HG03095 (cell line): ENCODE measurements around the gene SLC30A9.

Source experiments
- ATAC-seq: cut with Tn5 transposase; IDR thresholded peaks from one replicate; pipeline ENCODE4 v1.9.1; 2021; ENCODE audit warnings: moderate library complexity; ENCODE audit not compliant: unreplicated experiment

The SLC30A9 gene

GRCh38 chr4:41998019-41998418 is 7.7 kb downstream of the SLC30A9 start:
- ATAC-seq: no peak

DNA sequence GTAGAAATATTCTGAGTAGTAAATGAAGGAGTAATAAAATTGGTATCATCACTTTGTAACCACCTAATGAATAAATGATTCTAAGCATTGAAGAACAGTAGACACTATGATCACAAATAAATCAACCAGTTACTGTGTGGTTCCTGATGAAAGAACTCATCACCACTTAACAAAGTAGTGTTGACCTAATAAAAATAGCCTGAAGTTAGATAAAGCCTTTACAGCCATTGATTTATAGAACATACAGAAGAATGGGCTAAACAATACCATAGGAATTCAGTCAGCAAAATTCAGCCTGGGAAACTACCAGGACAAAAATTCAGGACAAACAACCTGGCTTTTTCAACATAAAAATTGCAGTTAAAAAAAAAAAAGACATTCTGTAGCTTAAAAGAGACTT is 9.0 kb downstream of the SLC30A9 start:
- no peak for ATAC-seq

DNA sequence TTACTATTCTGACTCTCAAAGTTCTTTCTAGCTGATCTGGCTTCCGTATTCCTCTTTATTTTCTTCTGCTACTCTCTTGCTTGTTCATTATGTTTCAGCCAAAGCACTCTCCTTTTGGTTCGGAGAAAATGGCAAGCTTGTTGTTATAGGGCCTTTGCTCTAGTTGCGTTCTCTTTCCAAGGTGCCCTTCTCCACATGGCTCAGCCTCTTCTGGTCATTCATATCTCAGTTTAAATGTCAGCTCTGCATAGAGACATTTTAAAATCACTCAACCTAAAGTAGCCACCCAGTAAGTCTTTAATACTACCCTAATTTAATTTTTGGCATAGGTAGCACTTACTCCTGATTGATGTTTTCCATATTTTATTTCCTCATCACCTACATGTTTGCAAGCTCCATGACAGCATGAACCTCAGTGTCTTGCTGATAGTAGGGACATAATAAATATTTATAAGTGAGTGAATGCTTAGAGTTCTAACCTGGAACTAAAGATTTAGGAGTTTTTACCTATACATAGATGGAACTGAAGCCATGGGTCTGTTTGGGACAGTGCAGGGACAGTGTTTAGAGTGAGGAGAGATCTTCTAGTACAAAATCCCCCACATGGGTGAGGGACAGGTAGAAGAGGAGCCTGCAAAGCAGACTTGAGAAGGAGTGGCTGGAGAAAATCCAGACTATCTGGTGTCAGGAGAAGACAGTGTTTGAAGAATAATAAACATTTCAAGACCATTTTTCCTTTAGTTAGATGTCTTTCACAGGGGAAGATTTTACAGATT is 17.9 kb downstream of the SLC30A9 start:
- ATAC-seq: no peak

DNA sequence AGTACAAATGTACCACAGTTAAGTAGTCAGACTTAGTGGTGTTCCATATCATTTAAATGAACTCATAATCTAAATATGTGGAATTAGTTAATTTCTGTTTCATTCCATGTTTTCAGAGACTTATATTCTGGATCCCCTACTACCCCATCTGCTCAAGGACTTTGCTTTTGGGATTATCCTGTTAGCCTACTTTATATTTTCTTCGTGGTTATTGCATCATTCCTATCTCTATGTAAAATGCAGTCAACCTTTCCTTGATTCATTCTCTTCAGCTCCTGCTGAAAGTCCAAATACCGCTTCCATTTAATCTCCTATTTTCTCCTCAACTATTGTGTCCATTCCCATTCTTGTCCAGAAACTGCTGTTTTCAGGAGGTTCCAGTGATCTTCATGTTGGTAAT is 25.1 kb downstream of the SLC30A9 start:
- ATAC-seq: no peak

- no peak for ATAC-seq
Measured at GRCh38 chr4:42018451-42018850, 28.1 kb downstream of the SLC30A9 start.

DNA sequence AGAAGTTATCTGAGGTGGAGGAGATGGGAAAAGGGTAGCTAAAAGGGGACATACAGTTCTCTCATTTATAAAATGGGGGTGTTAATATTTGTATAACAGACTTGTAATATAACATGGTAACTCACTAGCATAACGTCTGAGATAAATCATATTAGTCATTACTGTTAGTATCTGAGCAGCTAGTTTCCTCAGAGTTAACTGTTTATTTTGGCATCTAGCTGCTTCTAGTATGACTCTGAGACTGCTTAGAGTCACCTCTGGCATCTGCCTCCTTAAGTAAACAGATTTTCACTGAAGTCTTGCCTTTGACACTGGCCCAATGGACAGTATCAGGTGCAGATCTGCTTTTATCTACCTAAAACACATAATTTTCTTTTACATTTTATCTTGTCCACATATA is 58.1 kb downstream of the SLC30A9 start:
- no peak for ATAC-seq

DNA sequence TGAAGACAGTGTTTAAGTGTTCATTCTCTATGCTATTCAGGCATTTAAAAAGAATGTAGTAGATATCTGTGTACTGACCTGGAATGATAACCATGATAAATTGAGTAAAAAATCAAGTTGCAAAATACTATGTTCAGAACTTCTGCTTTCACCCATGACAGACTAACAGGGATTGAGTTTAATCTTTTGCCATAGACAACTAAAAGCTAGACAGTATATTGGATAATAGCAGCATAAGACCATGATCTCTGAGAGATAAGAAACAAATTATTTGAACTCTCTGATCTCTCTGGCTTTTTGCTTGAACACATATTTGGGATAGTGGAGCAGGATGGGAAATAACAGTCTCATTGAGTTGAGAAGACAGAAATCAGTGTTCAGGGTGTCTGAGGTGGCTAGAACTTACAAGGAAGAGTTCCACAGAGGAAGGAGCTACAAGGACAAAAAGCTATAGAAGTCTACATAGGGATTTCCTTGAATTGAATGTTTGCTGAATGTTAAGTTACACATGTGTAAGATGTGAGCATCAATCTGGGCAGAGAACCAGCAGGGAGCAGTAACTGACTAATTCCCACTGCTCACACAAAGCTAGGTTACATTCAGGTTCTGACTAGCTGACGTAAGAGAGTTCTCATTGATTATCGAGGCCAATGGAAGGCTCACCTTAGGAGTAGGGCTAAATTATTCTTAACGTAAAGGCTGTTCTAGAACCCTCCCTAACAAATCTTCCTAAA is 60.4 kb downstream of the SLC30A9 start:
- no peak for ATAC-seq

DNA sequence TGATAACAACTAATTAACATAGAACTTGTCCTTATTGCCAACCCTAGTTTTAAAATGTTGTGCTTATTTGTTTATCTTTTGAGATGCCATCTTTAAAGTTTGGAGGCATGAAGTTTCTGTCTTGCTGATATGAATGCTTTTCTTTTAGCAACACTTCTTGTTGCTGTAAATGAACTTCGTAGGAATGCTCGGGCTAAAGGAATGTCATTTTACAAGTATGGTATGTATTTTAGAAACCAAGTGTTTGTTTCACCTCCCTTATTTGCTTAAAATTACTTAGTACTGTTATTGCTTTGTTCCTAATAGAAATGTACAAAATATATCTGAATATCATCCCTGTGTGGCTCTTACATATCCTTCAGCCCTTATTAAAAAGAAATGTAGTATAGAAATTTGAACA is 76.1 kb downstream of the SLC30A9 start:
- ATAC-seq: no peak

DNA sequence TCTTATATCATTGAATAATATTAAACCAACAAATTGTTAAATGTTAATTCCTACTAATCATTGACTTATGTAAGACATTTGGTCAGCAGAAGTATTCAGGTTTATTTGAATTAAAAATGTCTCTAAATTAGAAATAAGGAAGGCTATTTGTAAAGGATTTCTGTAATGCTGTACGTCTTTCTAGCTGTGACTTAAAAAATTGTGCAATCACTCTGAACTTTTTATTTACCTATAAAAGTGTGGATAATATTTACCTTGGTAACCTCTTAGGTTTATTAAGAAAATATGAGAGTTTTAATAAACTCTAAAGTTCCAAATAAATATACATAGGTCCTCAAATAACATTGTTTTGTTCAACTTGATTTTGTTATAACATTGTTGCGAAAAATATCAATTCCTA is 76.9 kb downstream of the SLC30A9 start:
- no peak for ATAC-seq

DNA sequence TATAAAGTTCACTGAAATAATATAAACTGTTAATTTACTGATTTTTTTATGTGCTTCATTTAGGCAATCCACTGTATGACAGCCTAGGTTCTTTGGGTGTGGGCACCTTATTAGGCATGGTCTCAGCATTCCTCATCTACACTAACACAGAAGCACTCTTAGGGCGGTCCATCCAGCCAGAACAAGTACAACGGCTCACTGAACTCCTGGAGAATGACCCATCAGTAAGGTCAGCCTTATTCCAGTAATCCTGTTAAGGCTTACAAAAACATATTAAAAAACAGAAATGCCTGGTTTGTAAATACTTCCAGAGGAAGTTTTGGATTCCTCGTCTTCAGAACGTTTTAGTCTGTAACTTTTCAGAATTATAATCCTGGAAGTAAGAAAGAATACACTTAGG is 80.1 kb downstream of the SLC30A9 start:
- no peak for ATAC-seq

DNA sequence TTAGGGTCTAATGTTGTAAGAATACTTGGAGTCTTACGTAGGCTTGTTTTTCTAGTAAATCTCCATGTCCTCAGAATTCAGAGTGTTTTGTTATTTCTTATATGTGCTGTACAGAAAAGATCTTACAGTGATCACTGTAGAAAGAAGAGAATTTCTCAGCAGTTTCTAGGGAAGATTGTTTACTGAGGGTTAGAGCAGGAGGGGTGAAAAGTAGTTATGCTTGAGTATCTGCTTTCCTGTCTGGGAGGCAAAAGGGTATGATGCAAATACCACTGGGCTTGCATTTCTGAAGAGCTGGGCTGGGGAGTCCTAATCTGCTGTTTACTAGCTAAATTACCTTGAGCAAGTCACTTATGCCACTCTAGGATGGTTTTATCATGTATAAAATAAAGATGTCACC is 84.0 kb downstream of the SLC30A9 start:
- no peak for ATAC-seq

GRCh38 chr4:42078184-42078801 is 88.0 kb downstream of the SLC30A9 start:
- ATAC-seq: peak; percentile 83

- ATAC-seq: no peak
Measured at GRCh38 chr4:42080306-42080705, 90.0 kb downstream of the SLC30A9 start.

GRCh38 chr4:42083816-42084215 is 93.5 kb downstream of the SLC30A9 start:
- ATAC-seq: no peak

- no peak for ATAC-seq
Measured at GRCh38 chr4:42088386-42088785, 98.1 kb downstream of the SLC30A9 start.

DNA sequence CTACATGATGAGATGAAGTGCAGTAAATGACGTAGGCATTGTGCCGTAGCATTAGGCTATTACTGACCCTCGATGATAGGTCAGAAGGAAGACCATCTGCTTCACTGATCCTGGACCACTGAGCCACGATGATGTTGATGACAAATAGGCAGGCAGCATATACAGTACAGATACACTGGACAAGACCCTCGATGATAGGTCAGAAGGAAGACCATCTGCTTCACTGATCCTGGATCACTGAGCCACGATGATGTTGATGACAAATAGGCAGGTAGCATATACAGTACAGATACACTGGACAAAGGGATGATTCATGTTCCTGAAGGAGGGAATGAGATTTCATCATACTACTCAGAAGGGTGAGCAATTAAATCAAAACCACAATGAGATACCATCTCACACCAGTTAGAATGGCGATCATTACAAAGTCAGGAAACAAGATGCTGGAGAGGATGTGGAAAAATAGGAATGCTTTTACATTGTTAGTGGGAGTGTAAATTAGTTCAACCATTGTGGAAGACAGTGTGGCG is 111.2 kb downstream of the SLC30A9 start:
- ATAC-seq: no peak

DNA sequence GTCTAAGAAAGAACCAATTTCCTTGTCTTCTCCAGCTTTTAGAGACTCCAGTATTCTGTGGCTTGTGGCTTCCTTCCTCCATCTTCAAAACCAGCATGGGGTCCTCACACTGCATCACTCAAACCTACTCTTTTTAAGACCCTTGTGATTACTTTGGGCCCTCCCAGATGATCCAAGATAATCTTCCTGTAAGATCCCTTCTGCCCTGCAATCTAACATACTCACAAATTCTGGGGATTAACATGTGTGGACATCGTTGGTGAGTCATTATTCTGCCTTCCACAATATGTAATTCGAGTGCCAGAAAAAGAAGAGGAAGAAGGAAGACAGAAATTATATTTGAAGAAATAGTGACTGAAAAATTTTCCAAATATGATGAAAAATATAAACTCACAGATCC is 114.2 kb downstream of the SLC30A9 start:
- ATAC-seq: no peak

DNA sequence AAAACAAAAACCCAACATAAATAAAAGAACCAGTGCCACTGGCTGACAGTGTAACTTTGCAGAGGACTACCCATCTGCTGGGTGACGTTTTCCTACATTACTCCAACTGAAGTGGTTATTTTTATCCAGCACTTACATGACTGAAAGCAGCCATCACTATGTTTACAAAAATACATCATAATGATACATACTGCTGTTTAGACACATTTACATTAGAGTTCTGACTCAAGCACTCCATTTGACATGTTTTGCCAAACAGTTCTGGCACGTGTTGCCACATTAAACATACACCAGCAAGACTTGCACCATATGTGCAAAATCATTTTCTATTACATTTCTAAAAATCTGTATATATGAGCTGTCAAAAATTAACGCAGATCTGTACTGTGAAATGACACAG is 122.5 kb downstream of the SLC30A9 start:
- ATAC-seq: no peak

DNA sequence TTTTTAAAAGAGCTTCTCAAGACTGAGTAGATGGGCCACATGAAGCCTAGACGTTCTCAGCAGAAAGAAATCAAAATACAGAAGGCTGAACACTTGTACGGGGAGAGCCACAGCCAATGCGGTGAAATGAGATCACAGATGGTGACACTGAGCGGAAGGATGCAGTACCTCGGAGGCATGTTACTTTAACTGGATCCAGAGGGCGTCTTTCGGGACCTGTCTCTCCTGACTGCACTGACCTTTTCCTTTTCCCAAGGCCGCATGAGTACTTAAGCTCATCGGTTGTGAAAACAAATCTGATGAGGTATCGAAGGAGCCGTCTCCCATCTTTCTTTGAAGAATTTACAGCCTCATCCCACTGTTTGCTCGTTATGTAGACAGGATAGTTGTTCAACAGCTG is 129.6 kb downstream of the SLC30A9 start:
- ATAC-seq: no peak

DNA sequence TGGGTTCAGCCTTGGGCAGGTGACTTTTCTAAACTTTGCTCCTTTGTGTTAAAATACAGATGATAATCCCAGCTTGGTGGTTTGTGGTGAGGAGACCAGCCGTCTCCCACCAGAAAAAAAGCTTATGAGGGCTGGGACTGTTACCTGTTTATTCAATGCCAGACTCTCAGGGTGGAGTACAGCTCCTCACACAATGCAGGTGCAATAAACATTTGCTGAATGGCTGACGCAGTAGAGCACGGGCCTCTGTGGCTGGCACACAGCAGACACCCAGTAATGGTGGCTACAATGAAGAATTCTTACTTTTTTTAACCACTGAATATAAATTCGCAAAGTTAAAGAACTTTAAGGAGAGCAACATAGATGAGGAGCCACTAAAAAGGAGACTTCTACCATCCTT is 131.9 kb downstream of the SLC30A9 start:
- no peak for ATAC-seq

- no peak for ATAC-seq
Measured at GRCh38 chr4:42123071-42123644, 132.8 kb downstream of the SLC30A9 start.

- ATAC-seq: no peak
Measured at GRCh38 chr4:42132099-42132498, 141.8 kb downstream of the SLC30A9 start.
